Endothelial cell of umbilical vein (primary cell): ENCODE data around the gene DNAJC22.

Experiments
- EZH2 ChIP-seq: IDR thresholded peaks from 2 replicates; pipeline ENCODE4 v1.6.1; 2012; ENCODE audit warnings: borderline replicate concordance, low read depth, mild to moderate bottlenecking, moderate library complexity, low read length, inconsistent platforms; ENCODE audit not compliant: severe bottlenecking
- GATA2 ChIP-seq: IDR thresholded peaks from 2 replicates; pipeline ENCODE4 v1.7.0; 2011; ENCODE audit warnings: low read depth, mild to moderate bottlenecking, moderate library complexity, mixed read lengths, low read length; ENCODE audit not compliant: insufficient read length, insufficient read depth
- JUN ChIP-seq: IDR thresholded peaks from 2 replicates; pipeline ENCODE4 v1.6.1; 2011; ENCODE audit warnings: borderline replicate concordance, low read depth; ENCODE audit not compliant: insufficient read length, insufficient read depth
- MAX ChIP-seq: IDR thresholded peaks from 2 replicates; pipeline ENCODE4 v1.6.1; 2011; ENCODE audit not compliant: insufficient read depth, insufficient read length
- MYC ChIP-seq: IDR thresholded peaks from one replicate; pipeline ENCODE4 v1.6.1; 2011; ENCODE audit warnings: mild to moderate bottlenecking, low read depth, low read length
- POLR2A ChIP-seq: IDR thresholded peaks from 2 replicates; pipeline ENCODE4 v1.6.1; 2012; ENCODE audit warnings: low read depth, mild to moderate bottlenecking, control low read depth, low read length
- POLR2AphosphoS5 ChIP-seq: IDR thresholded peaks from 2 replicates; pipeline ENCODE4 v1.6.1; 2012; ENCODE audit warnings: low read depth, mild to moderate bottlenecking, control low read depth, low read length, moderate library complexity; ENCODE audit not compliant: insufficient read depth
- TF ChIP-seq, protein P1 (sequence below), 2 donors: IDR thresholded peaks; 1 replicate in 1 of 2; 2 replicates in 1 of 2; pipeline ENCODE4 v1.5.1; 2011; ENCODE audit warnings: low read length in 2 of 2, mild to moderate bottlenecking in 2 of 2, moderate library complexity in 2 of 2, control low read depth in 1 of 2, inconsistent platforms in 1 of 2, low read depth in 1 of 2; ENCODE audit not compliant: insufficient read depth in 1 of 2; ENCODE audit errors: extremely low read depth in 1 of 2

GRCh38 chr12:49342914-49343731 is 3.6 kb upstream of the DNAJC22 start:
- TF ChIP-seq, protein P1, sequence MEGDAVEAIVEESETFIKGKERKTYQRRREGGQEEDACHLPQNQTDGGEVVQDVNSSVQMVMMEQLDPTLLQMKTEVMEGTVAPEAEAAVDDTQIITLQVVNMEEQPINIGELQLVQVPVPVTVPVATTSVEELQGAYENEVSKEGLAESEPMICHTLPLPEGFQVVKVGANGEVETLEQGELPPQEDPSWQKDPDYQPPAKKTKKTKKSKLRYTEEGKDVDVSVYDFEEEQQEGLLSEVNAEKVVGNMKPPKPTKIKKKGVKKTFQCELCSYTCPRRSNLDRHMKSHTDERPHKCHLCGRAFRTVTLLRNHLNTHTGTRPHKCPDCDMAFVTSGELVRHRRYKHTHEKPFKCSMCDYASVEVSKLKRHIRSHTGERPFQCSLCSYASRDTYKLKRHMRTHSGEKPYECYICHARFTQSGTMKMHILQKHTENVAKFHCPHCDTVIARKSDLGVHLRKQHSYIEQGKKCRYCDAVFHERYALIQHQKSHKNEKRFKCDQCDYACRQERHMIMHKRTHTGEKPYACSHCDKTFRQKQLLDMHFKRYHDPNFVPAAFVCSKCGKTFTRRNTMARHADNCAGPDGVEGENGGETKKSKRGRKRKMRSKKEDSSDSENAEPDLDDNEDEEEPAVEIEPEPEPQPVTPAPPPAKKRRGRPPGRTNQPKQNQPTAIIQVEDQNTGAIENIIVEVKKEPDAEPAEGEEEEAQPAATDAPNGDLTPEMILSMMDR (IDR thresholded peaks at IDR 0.05; ENCODE audit: extremely low read depth in 1 of 2, insufficient read depth in 1 of 2, low read depth in 1 of 2, low read length in 2 of 2) = no peak
- no peak for TF ChIP-seq MYC
- TF ChIP-seq POLR2AphosphoS5 = no peak
- TF ChIP-seq POLR2A = no peak
- TF ChIP-seq JUN = no peak
- TF ChIP-seq MAX = no peak
- peak; percentile 14 for TF ChIP-seq EZH2
- no peak for TF ChIP-seq GATA2
